ENCODE measurements around the gene RNF223.
"Not testable (repeated sequence)": the region's sequence is repeated elsewhere in the genome, so short reads cannot be mapped to it uniquely, and the experiment has no call there.

RNF223 gene

GRCh38 chr1:1085911-1086841 is 12.1 kb upstream of the RNF223 start:
- DNase-seq = no peak

GRCh38 chr1:1085171-1085841 is 11.2 kb upstream of the RNF223 start:
- DNase-seq = no peak

- DNase-seq = no peak
These were observed 10.5 kb upstream of the RNF223 start for GRCh38 chr1:1084372-1085170.

- DNase-seq = no peak
These were observed 9.6 kb upstream of the RNF223 start for GRCh38 chr1:1083416-1084371.

- no peak for DNase-seq
These were observed 8.8 kb upstream of the RNF223 start for GRCh38 chr1:1082776-1083415.

- DNase-seq = no peak
These were observed 8.2 kb upstream of the RNF223 start for GRCh38 chr1:1082239-1082775.

GRCh38 chr1:1081311-1082238 is 7.5 kb upstream of the RNF223 start:
- no peak for DNase-seq

- no peak for DNase-seq
These were observed 6.8 kb upstream of the RNF223 start for GRCh38 chr1:1080951-1081310.

- DNase-seq = peak; percentile 51
These were observed 6.1 kb upstream of the RNF223 start for GRCh38 chr1:1080122-1080757.

GRCh38 chr1:1079408-1080121 is 5.5 kb upstream of the RNF223 start:
- DNase-seq = peak; percentile 86

GRCh38 chr1:1077396-1077795 is 3.3 kb upstream of the RNF223 start:
- DNase-seq = not testable (repeated sequence)

- DNase-seq = no peak
These were observed 1.2 kb upstream of the RNF223 start for GRCh38 chr1:1075148-1075935.

GRCh38 chr1:1074631-1075147 is 583 bp upstream of the RNF223 start:
- DNase-seq = no peak

- no peak for DNase-seq
These were observed 1.0 kb downstream of the RNF223 start for GRCh38 chr1:1072849-1073742.

- DNase-seq = no peak
These were observed 1.7 kb downstream of the RNF223 start for GRCh38 chr1:1072299-1072848.

- DNase-seq = no peak
These were observed 2.4 kb downstream of the RNF223 start for GRCh38 chr1:1071486-1072298.
